Stimulated activated naive CD4-positive, alpha-beta T cell (primary cell): Measurements from ENCODE around the gene OR10R2.
"Not testable (repeated sequence)": the region's sequence is repeated elsewhere in the genome, so short reads cannot be mapped to it uniquely, and the experiment has no call there.

Experiments used
- DNase-seq, 6 experiments: peaks; one replicate each; lab custom pipeline; 2025; lab: John Stamatoyannopoulos, UW

OR10R2 gene

GRCh38 chr1:158471920-158472319, at the start of gene OR10R2:
Gene OR10R2, plus strand, starts transcription at chr1:158472220. Its CDS starts 106 bp downstream, at chr1:158472326.
- no peak for DNase-seq

GRCh38 chr1:158425027-158425426, 47.0 kb upstream of the OR10R2 start:
- no peak for DNase-seq

GRCh38 chr1:158426137-158426536, 45.9 kb upstream of the OR10R2 start, which contains the start of gene OR10K2:
Gene OR10K2, minus strand, starts transcription at chr1:158426237. Its CDS starts 5,371 bp downstream, at chr1:158420866.
- DNase-seq: no peak

GRCh38 chr1:158430163-158430562, 41.9 kb upstream of the OR10R2 start:
- not testable (repeated sequence) for DNase-seq

- DNase-seq: no peak
Measured at GRCh38 chr1:158434741-158435140, 37.3 kb upstream of the OR10R2 start.

- no peak for DNase-seq
Measured at GRCh38 chr1:158445376-158445775, 26.6 kb upstream of the OR10R2 start.

- no peak for DNase-seq
Measured at GRCh38 chr1:158454537-158454936, 17.5 kb upstream of the OR10R2 start.

- DNase-seq: no peak
Measured at GRCh38 chr1:158457246-158457645, 14.8 kb upstream of the OR10R2 start.

GRCh38 chr1:158458263-158458662, 13.8 kb upstream of the OR10R2 start:
- no peak for DNase-seq

GRCh38 chr1:158461534-158461933, 10.5 kb upstream of the OR10R2 start, which contains the start of gene OR10K1:
Gene OR10K1, plus strand, starts transcription at chr1:158461834. Its CDS starts 3,728 bp downstream, at chr1:158465562.
- no peak for DNase-seq

GRCh38 chr1:158485455-158485854, 13.4 kb downstream of the OR10R2 start:
- no peak for DNase-seq

GRCh38 chr1:158491316-158491715, 19.3 kb downstream of the OR10R2 start:
- no peak for DNase-seq

GRCh38 chr1:158493054-158493453, 21.0 kb downstream of the OR10R2 start:
- no peak for DNase-seq

- DNase-seq: no peak
Measured at GRCh38 chr1:158494796-158495195, 22.8 kb downstream of the OR10R2 start.

GRCh38 chr1:158496374-158496773, 24.4 kb downstream of the OR10R2 start:
- DNase-seq: no peak

GRCh38 chr1:158506369-158506987, 34.5 kb downstream of the OR10R2 start:
- DNase-seq: peak in 1 of 6 experiments; percentile 3

- DNase-seq: no peak
Measured at GRCh38 chr1:158507511-158507910, 35.5 kb downstream of the OR10R2 start.

- DNase-seq: no peak
Measured at GRCh38 chr1:158509471-158510156, 37.6 kb downstream of the OR10R2 start.

- no peak for DNase-seq
Measured at GRCh38 chr1:158516966-158517365, 44.9 kb downstream of the OR10R2 start.

GRCh38 chr1:158520021-158520420, 48.0 kb downstream of the OR10R2 start:
- no peak for DNase-seq

GRCh38 chr1:158520955-158521665, 49.1 kb downstream of the OR10R2 start:
- no peak for DNase-seq

- DNase-seq: no peak
Measured at GRCh38 chr1:158521666-158522058, 49.6 kb downstream of the OR10R2 start.
